COR-L47 (cell line): ENCODE results near the gene OMP.

Experiments used
- DNase-seq: peaks from one replicate; lab custom pipeline; 2025; lab: John Stamatoyannopoulos, UW

The OMP gene

GRCh38 chr11:77104727-77105126 lies 2.1 kb downstream of the OMP start:
- DNase-seq = no peak

GRCh38 chr11:77106321-77106720 lies 3.7 kb downstream of the OMP start:
- no peak for DNase-seq

GRCh38 chr11:77106759-77107158 lies 4.1 kb downstream of the OMP start:
- no peak for DNase-seq

GRCh38 chr11:77107950-77108349 lies 5.3 kb downstream of the OMP start:
- DNase-seq = no peak

GRCh38 chr11:77108436-77108835 lies 5.8 kb downstream of the OMP start:
- DNase-seq = no peak

GRCh38 chr11:77109236-77110019 lies 6.8 kb downstream of the OMP start:
- DNase-seq = no peak

- no peak for DNase-seq
Observed at GRCh38 chr11:77110836-77111235, 8.2 kb downstream of the OMP start.

- DNase-seq = no peak
Observed at GRCh38 chr11:77111277-77111676, 8.6 kb downstream of the OMP start.

- no peak for DNase-seq
Observed at GRCh38 chr11:77111946-77112345, 9.3 kb downstream of the OMP start.

GRCh38 chr11:77112641-77113381 lies 10.2 kb downstream of the OMP start:
- no peak for DNase-seq

- peak; percentile 66 for DNase-seq
Observed at GRCh38 chr11:77113382-77114088, 10.9 kb downstream of the OMP start.

- DNase-seq = no peak
Observed at GRCh38 chr11:77114089-77114463, 11.4 kb downstream of the OMP start.

- no peak for DNase-seq
Observed at GRCh38 chr11:77115181-77115611, 12.6 kb downstream of the OMP start.

GRCh38 chr11:77115956-77116355 lies 13.3 kb downstream of the OMP start:
- no peak for DNase-seq

GRCh38 chr11:77117492-77117891 lies 14.9 kb downstream of the OMP start:
- DNase-seq = peak; percentile 77

- no peak for DNase-seq
Observed at GRCh38 chr11:77118086-77118485, 15.4 kb downstream of the OMP start.

GRCh38 chr11:77118971-77119370 lies 16.3 kb downstream of the OMP start:
- no peak for DNase-seq

GRCh38 chr11:77119531-77119936 lies 16.9 kb downstream of the OMP start:
- no peak for DNase-seq

GRCh38 chr11:77120571-77120970 lies 17.9 kb downstream of the OMP start:
- no peak for DNase-seq

- DNase-seq = no peak
Observed at GRCh38 chr11:77121096-77121640, 18.5 kb downstream of the OMP start.

GRCh38 chr11:77121876-77122575 lies 19.4 kb downstream of the OMP start:
- DNase-seq = no peak
